WERI-Rb-1 (cell line): ENCODE results near the gene CYTL1.
A peak's percentile ranks its signal among the peaks of the same experiment; 100 is the strongest.

Experiments
- DNase-seq: peaks from one replicate; pipeline ENCODE4 v3.0.0-alpha.2; 2020
- H3K27ac ChIP-seq: fragments of 250-450 bp; sonication (Bioruptor Pico); 2 replicates; pipeline ENCODE4 v1.5.1; 2020; ENCODE audit warnings: mild to moderate bottlenecking, moderate library complexity
- H3K27me3 ChIP-seq: fragments of 250-450 bp; sonication (Bioruptor Pico); 2 replicates; pipeline ENCODE4 v1.5.1; 2021; ENCODE audit warnings: mild to moderate bottlenecking, low read depth, moderate library complexity; ENCODE audit not compliant: insufficient read depth, severe bottlenecking
- H3K36me3 ChIP-seq: fragments of 250-450 bp; sonication (Bioruptor Pico); 2 replicates; pipeline ENCODE4 v1.5.1; 2020; ENCODE audit warnings: mild to moderate bottlenecking, moderate library complexity
- H3K4me3 ChIP-seq: 2 replicates; pipeline ENCODE4 v1.5.1; 2011; ENCODE audit warnings: low read depth, mild to moderate bottlenecking, control low read depth, low read length
- H3K9me3 ChIP-seq: fragments of 250-450 bp; sonication (Bioruptor Pico); 2 replicates; pipeline ENCODE4 v1.5.1; 2021; ENCODE audit warnings: mild to moderate bottlenecking, moderate library complexity; ENCODE audit not compliant: severe bottlenecking
- CTCF ChIP-seq: IDR thresholded peaks from 2 replicates; pipeline ENCODE4 v1.5.1; 2011; ENCODE audit warnings: low read depth, mild to moderate bottlenecking, control low read depth, inconsistent platforms, low read length

The CYTL1 gene

GRCh38 chr4:5024673-5025072, 5.4 kb upstream of the CYTL1 start:
- Histone ChIP-seq H3K27ac (no peak overlapping the region), H3K27me3 (no peaks in the 10 kb centered on the region), H3K4me3 (no peak overlapping the region), H3K9me3 (peaks cover 8% of the 10 kb centered on the region), H3K36me3 (no peaks in the 10 kb centered on the region)
- no peak for DNase-seq
- no peak for TF ChIP-seq CTCF

GRCh38 chr4:5021546-5021945, 2.3 kb upstream of the CYTL1 start:
- TF ChIP-seq CTCF, result no peak
- H3K27ac ChIP-seq, result no peak overlapping the region
- no peak overlapping the region for H3K4me3 ChIP-seq
- H3K9me3 ChIP-seq, result no peaks in the 10 kb centered on the region
- H3K36me3 ChIP-seq, result no peaks in the 10 kb centered on the region
- H3K27me3 ChIP-seq, result no peaks in the 10 kb centered on the region
- peak; percentile 66 for DNase-seq

- no peak for DNase-seq
Observed at GRCh38 chr4:5020341-5020740, 1.1 kb upstream of the CYTL1 start.

GRCh38 chr4:5019796-5020195, 538 bp upstream of the CYTL1 start:
- no peak for TF ChIP-seq CTCF
- Histone ChIP-seq H3K4me3 (no peak overlapping the region), H3K36me3 (no peaks in the 10 kb centered on the region), H3K27ac (no peak overlapping the region), H3K9me3 (no peaks in the 10 kb centered on the region), H3K27me3 (no peaks in the 10 kb centered on the region)
- no peak for DNase-seq

More at GRCh38 chr4:5020341-5020740, 1.1 kb upstream of the CYTL1 start:
- no peaks in the 10 kb centered on the region for H3K9me3 ChIP-seq
- no peak overlapping the region for H3K4me3 ChIP-seq
- no peak for TF ChIP-seq CTCF
- no peaks in the 10 kb centered on the region for H3K36me3 ChIP-seq
- H3K27me3 ChIP-seq, result no peaks in the 10 kb centered on the region
- no peak overlapping the region for H3K27ac ChIP-seq

GRCh38 chr4:5018603-5019002, 655 bp downstream of the CYTL1 start:
- Histone ChIP-seq H3K9me3 (no peaks in the 10 kb centered on the region), H3K27me3 (no peaks in the 10 kb centered on the region), H3K27ac (no peak overlapping the region), H3K4me3 (no peak overlapping the region), H3K36me3 (no peaks in the 10 kb centered on the region)
- no peak for TF ChIP-seq CTCF
- no peak for DNase-seq

- Histone ChIP-seq H3K36me3 (no peaks in the 10 kb centered on the region), H3K4me3 (no peak overlapping the region), H3K27me3 (no peaks in the 10 kb centered on the region), H3K9me3 (no peaks in the 10 kb centered on the region), H3K27ac (no peak overlapping the region)
- TF ChIP-seq CTCF, result no peak
- no peak for DNase-seq
Observed at GRCh38 chr4:5018096-5018495, 1.2 kb downstream of the CYTL1 start.
